Thyroid gland (tissue), 4 donors: ENCODE measurements around the gene CAPN12.

Experiments
- CTCF ChIP-seq, 6 experiments: fragments of 200-600 bp in 3 of 6; fragments of 450-650 bp in 3 of 6; sonication (generic) in 3 of 6; IDR thresholded peaks; one replicate each; pipeline ENCODE4 v1.5.1; 2016 to 2019; ENCODE audit warnings: antibody characterized with exemption in 6 of 6, mild to moderate bottlenecking in 2 of 6, inconsistent platforms in 1 of 6, moderate library complexity in 1 of 6
- POLR2A ChIP-seq, 2 donors: fragments of 450-650 bp; IDR thresholded peaks; one replicate each; pipeline ENCODE4 v1.6.1; 2017; ENCODE audit warnings: antibody characterized with exemption in 2 of 2, mild to moderate bottlenecking in 2 of 2, moderate library complexity in 1 of 2

GRCh38 chr19:38697641-38698071, 46.6 kb downstream of the CAPN12 start:
- no peak for TF ChIP-seq CTCF (IDR thresholded peaks at IDR 0.05)
- no peak for TF ChIP-seq POLR2A (IDR thresholded peaks at IDR 0.05)
